ENCODE measurements around the gene SCAPER.
"Not testable (repeated sequence)": the region's sequence is repeated elsewhere in the genome, so short reads cannot be mapped to it uniquely, and the experiment has no call there.

Gene SCAPER

GRCh38 chr15:76846782-76847181, 58.4 kb downstream of the SCAPER start:
- DNase-seq: no peak

- DNase-seq: no peak
These were observed 61.0 kb downstream of the SCAPER start for GRCh38 chr15:76844096-76844495.

GRCh38 chr15:76843269-76843668, 61.9 kb downstream of the SCAPER start:
- no peak for DNase-seq

GRCh38 chr15:76840830-76841460, 64.2 kb downstream of the SCAPER start:
- DNase-seq: peak; percentile 29

GRCh38 chr15:76839173-76839572, 66.0 kb downstream of the SCAPER start:
- DNase-seq: no peak

GRCh38 chr15:76837474-76837873, 67.7 kb downstream of the SCAPER start:
- DNase-seq: no peak

GRCh38 chr15:76829939-76830338, 75.2 kb downstream of the SCAPER start:
- no peak for DNase-seq

GRCh38 chr15:76823890-76824289, 81.2 kb downstream of the SCAPER start:
- no peak for DNase-seq

- no peak for DNase-seq
These were observed 81.8 kb downstream of the SCAPER start for GRCh38 chr15:76823303-76823702.

GRCh38 chr15:76818926-76819325, 86.2 kb downstream of the SCAPER start:
- DNase-seq: not testable (repeated sequence)

GRCh38 chr15:76815421-76815820, 89.7 kb downstream of the SCAPER start:
- no peak for DNase-seq

GRCh38 chr15:76812381-76812780, 92.8 kb downstream of the SCAPER start:
- DNase-seq: no peak

GRCh38 chr15:76809412-76810103, 95.6 kb downstream of the SCAPER start:
- no peak for DNase-seq

- DNase-seq: no peak
These were observed 102.0 kb downstream of the SCAPER start for GRCh38 chr15:76803049-76803571.

- DNase-seq: peak; percentile 32
These were observed 102.7 kb downstream of the SCAPER start for GRCh38 chr15:76802411-76802810.

GRCh38 chr15:76799760-76800159, 105.4 kb downstream of the SCAPER start:
- DNase-seq: peak; percentile 73

- DNase-seq: no peak
These were observed 109.9 kb downstream of the SCAPER start for GRCh38 chr15:76795217-76795616.

- no peak for DNase-seq
These were observed 112.0 kb downstream of the SCAPER start for GRCh38 chr15:76793162-76793561.

- DNase-seq: no peak
These were observed 113.6 kb downstream of the SCAPER start for GRCh38 chr15:76791511-76791910.

- DNase-seq: no peak
These were observed 117.9 kb downstream of the SCAPER start for GRCh38 chr15:76787273-76787672.

- no peak for DNase-seq
These were observed 128.2 kb downstream of the SCAPER start for GRCh38 chr15:76776969-76777368.

GRCh38 chr15:76776480-76776879, 128.7 kb downstream of the SCAPER start:
- DNase-seq: peak; percentile 17

- DNase-seq: no peak
These were observed 131.9 kb downstream of the SCAPER start for GRCh38 chr15:76773234-76773633.

GRCh38 chr15:76772776-76773175, 132.4 kb downstream of the SCAPER start:
- DNase-seq: no peak

- DNase-seq: no peak
These were observed 141.1 kb downstream of the SCAPER start for GRCh38 chr15:76764004-76764403.

All from NCI-H226 (cell line).